ENCODE results near the gene QSOX2.

QSOX2 gene

DNA sequence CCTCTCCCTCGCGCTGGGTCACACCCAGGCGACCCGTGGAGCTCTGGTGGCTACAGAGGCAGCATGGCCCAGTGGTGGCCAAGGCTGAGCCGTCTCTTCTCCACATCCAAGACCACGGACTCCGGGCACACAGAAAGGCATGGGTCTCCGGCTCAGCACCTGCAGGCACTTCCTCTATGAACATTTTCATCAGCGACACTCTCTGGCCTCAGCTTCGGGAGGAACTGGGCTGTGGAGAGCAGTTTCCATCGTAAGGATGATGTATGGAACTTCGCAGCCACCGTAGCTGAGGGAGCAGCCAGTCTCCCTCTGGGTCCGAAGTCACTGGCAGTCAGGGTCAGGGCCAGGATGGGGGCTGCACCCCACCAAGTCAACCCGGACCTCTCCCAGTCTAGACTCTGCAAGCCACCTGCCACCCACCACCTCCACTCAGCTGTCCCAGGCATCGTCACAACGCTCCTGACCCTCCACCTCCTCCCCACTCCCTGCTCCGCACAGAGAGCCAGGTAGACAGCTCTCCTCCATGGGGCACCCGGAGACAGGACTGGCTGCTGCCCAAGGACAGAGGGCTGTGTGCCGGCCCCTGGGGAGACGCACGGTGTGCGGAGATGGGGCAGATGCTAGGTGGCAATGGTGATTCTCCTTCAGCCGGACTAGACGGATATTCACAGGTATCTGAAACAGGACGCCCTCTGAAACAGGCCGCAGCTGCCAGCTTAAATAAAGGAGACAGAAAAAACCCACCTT, 9.7 kb downstream of the QSOX2 start:
- no peak for DNase-seq (ENCODE audit: extremely low read depth, low read depth)
- TF ChIP-seq, protein P1, sequence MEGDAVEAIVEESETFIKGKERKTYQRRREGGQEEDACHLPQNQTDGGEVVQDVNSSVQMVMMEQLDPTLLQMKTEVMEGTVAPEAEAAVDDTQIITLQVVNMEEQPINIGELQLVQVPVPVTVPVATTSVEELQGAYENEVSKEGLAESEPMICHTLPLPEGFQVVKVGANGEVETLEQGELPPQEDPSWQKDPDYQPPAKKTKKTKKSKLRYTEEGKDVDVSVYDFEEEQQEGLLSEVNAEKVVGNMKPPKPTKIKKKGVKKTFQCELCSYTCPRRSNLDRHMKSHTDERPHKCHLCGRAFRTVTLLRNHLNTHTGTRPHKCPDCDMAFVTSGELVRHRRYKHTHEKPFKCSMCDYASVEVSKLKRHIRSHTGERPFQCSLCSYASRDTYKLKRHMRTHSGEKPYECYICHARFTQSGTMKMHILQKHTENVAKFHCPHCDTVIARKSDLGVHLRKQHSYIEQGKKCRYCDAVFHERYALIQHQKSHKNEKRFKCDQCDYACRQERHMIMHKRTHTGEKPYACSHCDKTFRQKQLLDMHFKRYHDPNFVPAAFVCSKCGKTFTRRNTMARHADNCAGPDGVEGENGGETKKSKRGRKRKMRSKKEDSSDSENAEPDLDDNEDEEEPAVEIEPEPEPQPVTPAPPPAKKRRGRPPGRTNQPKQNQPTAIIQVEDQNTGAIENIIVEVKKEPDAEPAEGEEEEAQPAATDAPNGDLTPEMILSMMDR (IDR thresholded peaks at IDR 0.05; ENCODE audit: low read depth, low read length): no peak

DNA sequence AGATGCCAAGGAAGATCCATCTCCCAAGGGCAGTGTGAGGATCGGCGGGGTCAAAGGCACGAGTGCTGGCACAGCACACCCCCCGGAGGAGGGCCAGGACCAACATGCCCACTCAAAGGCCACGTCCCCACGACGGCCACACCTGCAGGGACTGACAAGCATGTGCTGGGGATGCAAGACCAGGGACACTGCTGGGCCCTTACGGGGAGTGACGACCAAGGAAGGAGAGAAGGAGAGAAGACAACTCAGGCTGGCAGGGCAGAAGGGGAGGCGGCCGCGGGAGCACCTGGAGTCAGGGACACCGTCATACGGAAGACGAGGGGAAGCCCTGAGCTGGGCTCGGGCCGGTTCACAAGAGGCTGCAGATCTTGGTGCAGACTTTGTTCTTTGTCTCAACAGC, 10.4 kb downstream of the QSOX2 start:
- DNase-seq (ENCODE audit: extremely low read depth, low read depth): no peak
- TF ChIP-seq, protein P1 (IDR thresholded peaks at IDR 0.05; ENCODE audit: low read depth, low read length): no peak

DNA sequence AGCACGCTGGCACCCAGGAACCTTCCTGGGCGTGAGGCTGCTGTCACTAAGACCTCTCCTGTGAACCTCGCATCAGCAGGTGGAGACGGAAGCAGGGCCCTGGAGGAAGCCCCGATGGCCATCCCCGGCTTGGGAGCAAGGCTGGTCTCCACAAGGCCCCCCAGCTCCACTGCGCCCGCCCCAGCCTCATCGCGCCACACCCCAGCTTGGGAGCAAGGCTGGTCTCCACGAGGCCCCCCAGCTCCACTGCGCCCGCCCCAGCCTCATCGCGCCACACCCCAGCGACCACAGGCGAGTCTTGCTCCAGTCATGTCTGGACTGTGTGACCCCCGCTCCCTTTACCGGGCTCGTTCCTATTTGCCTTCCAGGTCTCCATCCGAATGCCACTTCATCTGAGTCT, 11.0 kb downstream of the QSOX2 start:
- TF ChIP-seq, protein P1 (IDR thresholded peaks at IDR 0.05; ENCODE audit: low read depth, low read length): no peak
- no peak for DNase-seq (ENCODE audit: extremely low read depth, low read depth)

DNA sequence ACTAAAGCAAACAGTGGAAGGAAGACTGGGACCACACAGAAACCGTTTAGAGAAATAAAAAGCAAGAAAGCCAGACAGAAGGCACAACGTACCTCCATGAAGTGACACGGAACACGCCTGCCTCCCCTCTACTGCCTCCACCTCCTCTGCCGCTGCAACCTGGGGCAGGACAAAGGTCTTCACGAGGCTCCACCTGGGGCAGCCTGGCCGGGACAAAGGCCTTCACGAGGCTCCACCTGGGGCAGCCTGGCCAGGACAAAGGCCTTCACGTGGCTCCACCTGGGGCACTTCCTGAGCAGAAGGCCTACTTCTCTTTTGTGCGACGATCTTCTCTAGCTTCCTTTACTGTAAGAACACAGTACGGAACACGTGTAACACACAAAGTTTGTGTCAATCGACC, 11.7 kb downstream of the QSOX2 start:
- TF ChIP-seq, protein P1 (IDR thresholded peaks at IDR 0.05; ENCODE audit: low read depth, low read length): no peak
- no peak for DNase-seq (ENCODE audit: extremely low read depth, low read depth)

DNA sequence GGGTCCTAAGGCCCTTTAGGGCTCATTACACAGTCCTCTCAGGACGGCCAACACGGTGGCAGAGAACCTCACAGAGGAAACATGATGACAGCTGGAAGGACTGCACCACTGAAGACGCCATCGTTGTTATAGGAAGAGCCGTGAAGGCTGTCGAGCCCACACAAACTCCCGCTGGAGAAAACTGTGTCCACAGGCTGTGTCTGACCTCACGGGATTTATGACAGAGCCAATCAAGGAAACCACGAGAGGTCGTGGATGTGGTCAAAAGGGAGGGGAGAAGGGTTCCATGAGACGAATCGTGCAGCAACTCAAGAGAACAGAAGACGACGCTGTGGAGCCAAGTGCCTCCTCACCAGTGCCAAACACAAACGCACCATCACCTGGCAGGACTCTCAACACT, 12.2 kb downstream of the QSOX2 start:
- no peak for DNase-seq (ENCODE audit: extremely low read depth, low read depth)
- TF ChIP-seq, protein P1 (IDR thresholded peaks at IDR 0.05; ENCODE audit: low read depth, low read length): no peak

DNA sequence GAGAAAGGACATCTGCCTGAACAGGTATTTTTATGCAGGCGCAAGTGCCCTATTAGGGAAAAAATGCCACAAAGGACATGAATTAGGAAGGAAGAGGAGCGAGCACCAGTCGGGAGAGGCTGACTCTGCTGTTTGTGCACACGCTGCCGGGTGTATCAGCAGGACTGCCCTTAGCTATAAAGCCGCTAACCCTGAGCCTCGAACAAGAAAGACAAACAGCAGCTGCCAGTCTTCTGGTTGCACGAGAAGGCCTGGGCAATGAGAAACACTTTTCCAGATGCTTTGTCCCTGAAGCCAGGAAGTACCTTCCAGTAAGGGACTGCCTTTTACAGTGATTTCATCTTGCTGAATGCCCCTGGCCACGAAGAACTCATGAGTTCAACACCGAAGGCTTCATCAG, 12.6 kb downstream of the QSOX2 start:
- DNase-seq (ENCODE audit: extremely low read depth, low read depth): no peak
- TF ChIP-seq, protein P1 (IDR thresholded peaks at IDR 0.05; ENCODE audit: low read depth, low read length): no peak

DNA sequence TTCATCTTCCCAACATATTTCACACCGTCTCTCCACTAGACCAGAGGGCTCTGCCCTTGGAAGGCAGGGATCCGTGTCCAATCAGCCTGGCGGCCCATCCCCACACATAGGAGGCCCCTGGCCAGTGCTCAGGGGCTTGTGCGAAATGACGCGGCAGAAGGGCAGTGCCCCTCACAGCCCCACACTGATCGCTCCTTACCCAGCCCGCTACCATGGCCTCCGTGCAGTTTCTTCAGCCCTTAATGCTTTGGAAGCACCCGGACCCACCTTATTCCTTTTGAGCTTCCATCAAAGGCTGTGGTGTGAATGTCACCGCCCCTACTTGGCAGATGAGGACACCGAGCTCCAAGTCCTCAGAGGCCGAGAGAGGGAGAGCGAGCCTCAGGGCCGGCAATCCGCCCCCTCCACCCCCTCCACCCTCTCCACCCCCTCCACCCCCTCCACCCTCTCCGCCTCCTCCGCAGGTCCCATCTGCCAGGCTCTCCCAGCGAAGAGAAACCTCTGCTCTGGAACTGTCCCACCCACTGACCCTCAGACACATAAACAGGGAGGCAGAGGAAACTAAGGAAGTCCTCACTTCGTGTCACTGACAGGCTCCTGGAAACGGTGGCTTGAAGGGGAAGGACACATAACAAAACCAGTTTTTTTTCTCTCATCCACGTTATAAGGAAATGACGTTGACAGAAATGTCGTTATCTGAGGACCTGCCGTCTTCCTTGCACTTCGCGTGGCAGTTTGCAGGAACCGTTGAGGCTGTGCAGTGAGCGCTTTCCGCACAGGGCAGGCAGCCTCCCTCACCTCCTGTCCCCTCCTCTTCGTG, 13.9 kb downstream of the QSOX2 start:
- no peak for DNase-seq (ENCODE audit: extremely low read depth, low read depth)

More for the DNA sequence above, 13.9 kb downstream of the QSOX2 start:
- TF ChIP-seq, protein P1 (IDR thresholded peaks at IDR 0.05; ENCODE audit: low read depth, low read length): no peak

Data from AG09319 (cell line).